Activated naive CD4-positive, alpha-beta T cell treated with anti-CD3 and anti-CD28 coated beads, Interleukin-2, amount 50 U/mL, for 24 hours (primary cell): Measurements from ENCODE around the gene ERP27.

Source experiments
- H3K27ac Mint-ChIP-seq: one replicate; pipeline ENCODE4 v1.8.0; 2021; ENCODE audit warnings: mild to moderate bottlenecking, mixed read lengths
- H3K27me3 Mint-ChIP-seq: one replicate; pipeline ENCODE4 v1.8.0; 2021; ENCODE audit warnings: mixed read lengths
- H3K36me3 Mint-ChIP-seq: one replicate; pipeline ENCODE4 v1.8.0; 2021; ENCODE audit warnings: mixed read lengths
- H3K4me1 Mint-ChIP-seq: one replicate; pipeline ENCODE4 v1.8.0; 2021; ENCODE audit warnings: mixed read lengths
- H3K4me3 Mint-ChIP-seq: one replicate; pipeline ENCODE4 v1.8.0; 2021; ENCODE audit warnings: mild to moderate bottlenecking, mixed read lengths
- H3K9me3 Mint-ChIP-seq: one replicate; pipeline ENCODE4 v1.8.0; 2021; ENCODE audit warnings: mixed read lengths

The ERP27 gene

DNA sequence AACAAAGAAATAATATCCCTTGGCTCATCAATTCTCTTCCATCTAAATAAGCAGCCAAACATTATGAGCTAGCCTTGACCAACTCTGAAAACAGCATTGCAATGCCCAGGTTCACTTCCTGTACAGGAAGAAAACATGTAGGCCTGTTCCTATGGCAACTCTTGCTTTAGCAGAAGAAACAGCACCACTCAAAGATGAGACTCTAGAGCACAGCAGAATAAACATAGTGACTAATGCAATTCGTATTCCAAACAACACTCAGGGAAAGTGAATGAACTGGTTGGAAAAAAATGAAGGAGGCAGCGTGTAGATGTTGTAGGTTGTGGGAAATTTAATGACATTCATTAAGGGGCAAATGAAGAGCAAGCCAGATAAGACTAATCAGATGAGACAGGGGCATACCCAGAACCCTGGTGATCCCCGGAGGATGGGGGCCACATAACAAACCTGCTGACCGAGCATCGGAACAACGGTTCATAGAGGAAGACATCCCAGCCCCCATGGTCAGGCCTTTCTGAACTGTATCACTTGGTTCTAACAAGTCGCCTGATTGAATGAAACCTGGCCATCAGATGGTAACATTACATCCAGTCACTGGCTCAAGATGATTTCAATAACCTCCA, 14.1 kb upstream of the ERP27 start:
- Mint-ChIP-seq H3K27ac (peak overlapping the region; percentile 99), H3K4me3 (peak overlapping the region; percentile 90), H3K4me1 (peaks cover 94% of the 10 kb centered on the region), H3K36me3 (peaks cover 21% of the 10 kb centered on the region), H3K27me3 (no peaks in the 10 kb centered on the region), H3K9me3 (no peaks in the 10 kb centered on the region)

DNA sequence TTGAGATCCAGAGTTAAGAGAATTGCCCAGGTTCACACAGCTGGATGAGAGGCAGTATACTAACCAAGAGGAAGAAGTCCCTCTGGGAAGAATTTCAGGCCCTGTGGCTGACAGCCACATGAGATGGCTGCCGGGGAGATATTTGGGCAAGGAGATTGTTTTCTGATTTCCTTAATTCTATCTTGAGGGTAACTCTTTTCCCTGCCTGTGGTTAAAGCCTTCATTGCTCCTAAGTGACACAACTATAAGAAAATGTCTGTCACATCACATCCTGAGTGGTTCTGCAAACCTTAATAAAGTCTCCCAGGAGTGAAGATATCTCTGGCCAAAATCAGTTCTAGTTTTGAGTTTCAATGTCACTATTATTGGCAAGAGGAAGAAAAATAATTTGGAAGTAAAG, 13.5 kb upstream of the ERP27 start:
- no peaks in the 10 kb centered on the region for H3K9me3 Mint-ChIP-seq
- H3K27ac Mint-ChIP-seq: peak overlapping the region; percentile 99
- H3K27me3 Mint-ChIP-seq: no peaks in the 10 kb centered on the region
- H3K4me3 Mint-ChIP-seq: peak overlapping the region; percentile 90
- H3K4me1 Mint-ChIP-seq: peaks cover 94% of the 10 kb centered on the region
- H3K36me3 Mint-ChIP-seq: peaks cover 25% of the 10 kb centered on the region

DNA sequence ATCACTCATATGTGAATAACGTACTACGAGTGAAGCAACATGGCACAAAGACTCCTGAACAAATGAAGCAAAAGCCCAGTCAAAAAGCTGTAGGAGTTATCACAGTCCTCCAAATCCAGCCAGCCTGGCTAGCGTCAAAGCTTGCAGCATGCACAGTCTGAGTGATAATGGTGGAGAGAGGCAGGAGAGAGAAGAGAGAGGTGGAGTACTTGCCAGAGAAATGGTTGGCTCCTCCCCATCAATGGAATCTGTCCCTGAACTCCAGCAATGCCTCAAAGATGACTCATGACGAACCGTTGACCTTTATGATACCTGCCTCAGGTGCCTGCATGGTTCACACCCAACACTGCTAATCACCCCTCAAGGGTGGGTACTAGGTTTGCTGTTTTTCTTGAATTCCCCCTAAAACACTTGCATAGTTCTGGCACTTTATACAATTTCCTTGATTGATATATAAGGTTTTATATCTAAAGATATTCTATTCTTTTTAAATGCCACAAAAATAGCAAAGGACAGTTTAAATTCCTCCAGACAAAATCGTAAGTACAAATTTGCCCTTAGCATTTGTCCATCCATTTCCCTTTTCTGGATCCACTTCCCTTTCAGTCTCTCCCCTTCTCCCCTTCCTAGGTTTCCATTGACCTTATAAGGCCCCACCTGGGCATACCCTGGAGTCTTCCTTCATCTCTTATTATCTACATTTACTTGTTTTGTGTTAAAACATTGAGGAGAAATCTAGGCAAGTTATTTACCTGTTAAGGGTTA, 12.8 kb upstream of the ERP27 start:
- Mint-ChIP-seq H3K9me3 (no peaks in the 10 kb centered on the region), H3K36me3 (peaks cover 32% of the 10 kb centered on the region), H3K4me1 (peaks cover 94% of the 10 kb centered on the region), H3K27me3 (no peaks in the 10 kb centered on the region), H3K27ac (peak overlapping the region; percentile 99), H3K4me3 (peak overlapping the region; percentile 90)

DNA sequence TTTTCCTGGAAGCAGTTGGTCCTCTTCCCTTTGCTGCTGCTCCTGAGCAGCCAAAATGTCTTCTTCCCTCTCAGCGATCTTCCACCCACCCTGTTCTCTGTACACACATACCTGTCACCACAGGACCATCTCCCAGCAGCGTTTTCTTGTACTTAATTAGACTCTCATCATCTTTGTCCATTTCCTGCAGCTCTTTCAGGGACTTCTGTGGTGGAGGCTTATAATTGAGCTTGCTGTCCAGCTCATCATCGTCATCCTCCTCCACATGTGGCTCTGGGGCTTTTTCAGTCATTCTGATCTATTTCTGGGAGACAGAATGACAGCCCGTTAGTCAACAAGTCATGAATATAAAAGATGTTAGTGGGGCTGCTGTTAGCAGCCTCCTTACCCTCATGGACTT, 12.1 kb upstream of the ERP27 start:
- Mint-ChIP-seq H3K36me3 (peaks cover 35% of the 10 kb centered on the region), H3K9me3 (no peaks in the 10 kb centered on the region), H3K27me3 (no peaks in the 10 kb centered on the region), H3K4me3 (peak overlapping the region; percentile 90), H3K4me1 (peaks cover 94% of the 10 kb centered on the region), H3K27ac (peak overlapping the region; percentile 99)

DNA sequence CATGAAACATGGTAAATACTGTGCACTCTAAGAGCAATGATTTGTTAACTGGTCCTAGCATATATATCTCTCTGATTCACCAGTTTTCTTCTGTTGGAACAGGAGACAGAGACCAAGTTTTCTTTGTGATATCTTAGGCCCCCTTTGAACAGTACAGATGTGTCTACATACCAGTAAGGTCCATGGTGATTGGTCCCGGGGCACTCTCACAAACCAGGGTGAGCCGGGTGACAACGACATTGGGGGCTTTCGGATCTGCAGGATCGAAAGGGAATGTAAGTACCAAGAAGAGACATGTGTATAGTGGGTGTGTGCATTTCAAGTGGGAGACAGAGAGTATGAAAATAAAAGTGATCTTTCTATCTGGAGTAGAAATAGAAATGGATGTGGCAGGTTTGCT, 11.3 kb upstream of the ERP27 start:
- Mint-ChIP-seq H3K27ac (peak overlapping the region; percentile 99), H3K4me1 (peaks cover 97% of the 10 kb centered on the region), H3K4me3 (peak overlapping the region; percentile 90), H3K27me3 (no peaks in the 10 kb centered on the region), H3K9me3 (no peaks in the 10 kb centered on the region), H3K36me3 (peaks cover 37% of the 10 kb centered on the region)

DNA sequence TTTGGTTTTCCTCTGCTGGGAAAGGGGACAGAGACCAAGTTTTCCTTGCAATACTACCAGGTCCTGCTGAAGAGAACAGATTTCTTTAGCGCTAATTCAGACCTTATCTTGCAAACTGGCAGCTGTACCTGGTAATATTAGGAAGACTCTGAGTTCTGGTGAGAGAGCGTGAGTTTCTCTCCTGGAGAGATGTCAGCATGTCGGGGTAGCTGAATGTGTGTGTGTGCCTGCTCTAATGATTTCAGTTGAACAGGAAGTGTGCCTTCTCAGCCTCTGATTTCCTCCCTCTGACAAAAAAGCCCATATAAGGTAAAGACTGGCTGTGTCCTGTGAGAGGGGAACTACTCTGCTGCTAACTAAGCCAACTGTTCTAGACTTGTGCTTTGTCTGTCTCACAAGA, 10.3 kb upstream of the ERP27 start:
- peaks cover 91% of the 10 kb centered on the region for H3K4me1 Mint-ChIP-seq
- H3K36me3 Mint-ChIP-seq: peaks cover 40% of the 10 kb centered on the region
- no peaks in the 10 kb centered on the region for H3K27me3 Mint-ChIP-seq
- peak overlapping the region; percentile 99 for H3K27ac Mint-ChIP-seq
- peak overlapping the region; percentile 90 for H3K4me3 Mint-ChIP-seq
- H3K9me3 Mint-ChIP-seq: no peaks in the 10 kb centered on the region

DNA sequence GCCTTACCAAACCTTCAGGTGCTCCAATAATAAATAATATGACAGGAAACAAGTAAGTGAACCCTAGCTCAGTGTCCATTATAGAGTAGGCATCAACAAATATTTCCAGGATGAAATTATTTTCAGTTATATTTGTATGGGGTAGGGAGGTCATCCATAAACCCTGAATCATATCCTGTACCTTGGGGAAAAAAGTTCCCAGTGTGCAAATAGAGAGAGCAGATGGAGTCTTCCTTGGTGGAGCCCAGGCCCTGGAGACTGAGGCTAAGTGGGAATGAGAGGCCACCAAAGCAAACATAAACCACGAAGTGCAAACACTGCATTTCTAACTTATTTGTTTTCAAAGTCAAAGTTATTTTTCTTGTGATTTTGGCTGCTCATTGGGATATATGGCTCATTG, 8.5 kb upstream of the ERP27 start:
- H3K27ac Mint-ChIP-seq: peak overlapping the region; percentile 97
- H3K27me3 Mint-ChIP-seq: no peaks in the 10 kb centered on the region
- peak overlapping the region; percentile 70 for H3K4me3 Mint-ChIP-seq

DNA sequence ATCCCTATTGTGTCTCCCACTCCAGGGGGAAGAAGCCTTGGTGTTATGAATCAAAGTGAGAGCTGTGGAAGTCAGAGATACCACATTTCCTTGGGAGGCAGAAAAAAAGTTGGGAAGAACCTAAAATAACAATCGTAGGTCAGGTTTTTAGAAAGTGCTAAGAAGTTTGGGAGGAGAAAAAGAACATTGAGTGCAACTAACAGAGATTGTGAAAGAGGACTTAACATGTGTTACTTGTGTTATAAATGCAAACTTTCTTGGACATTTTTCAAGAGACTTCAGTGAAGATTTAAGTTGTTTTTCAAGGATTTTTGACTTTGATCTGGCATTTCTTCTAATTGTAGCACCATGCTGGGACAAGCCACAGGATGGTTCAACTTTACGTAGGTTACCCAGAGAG, 7.8 kb upstream of the ERP27 start:
- peaks cover 51% of the 10 kb centered on the region for H3K36me3 Mint-ChIP-seq
- no peaks in the 10 kb centered on the region for H3K9me3 Mint-ChIP-seq
- H3K27ac Mint-ChIP-seq: peak overlapping the region; percentile 92
- peaks cover 71% of the 10 kb centered on the region for H3K4me1 Mint-ChIP-seq
- peak overlapping the region; percentile 53 for H3K4me3 Mint-ChIP-seq
- H3K27me3 Mint-ChIP-seq: no peaks in the 10 kb centered on the region

More for the DNA sequence above, 8.5 kb upstream of the ERP27 start:
- peaks cover 49% of the 10 kb centered on the region for H3K36me3 Mint-ChIP-seq
- no peaks in the 10 kb centered on the region for H3K9me3 Mint-ChIP-seq
- H3K4me1 Mint-ChIP-seq: peaks cover 78% of the 10 kb centered on the region

DNA sequence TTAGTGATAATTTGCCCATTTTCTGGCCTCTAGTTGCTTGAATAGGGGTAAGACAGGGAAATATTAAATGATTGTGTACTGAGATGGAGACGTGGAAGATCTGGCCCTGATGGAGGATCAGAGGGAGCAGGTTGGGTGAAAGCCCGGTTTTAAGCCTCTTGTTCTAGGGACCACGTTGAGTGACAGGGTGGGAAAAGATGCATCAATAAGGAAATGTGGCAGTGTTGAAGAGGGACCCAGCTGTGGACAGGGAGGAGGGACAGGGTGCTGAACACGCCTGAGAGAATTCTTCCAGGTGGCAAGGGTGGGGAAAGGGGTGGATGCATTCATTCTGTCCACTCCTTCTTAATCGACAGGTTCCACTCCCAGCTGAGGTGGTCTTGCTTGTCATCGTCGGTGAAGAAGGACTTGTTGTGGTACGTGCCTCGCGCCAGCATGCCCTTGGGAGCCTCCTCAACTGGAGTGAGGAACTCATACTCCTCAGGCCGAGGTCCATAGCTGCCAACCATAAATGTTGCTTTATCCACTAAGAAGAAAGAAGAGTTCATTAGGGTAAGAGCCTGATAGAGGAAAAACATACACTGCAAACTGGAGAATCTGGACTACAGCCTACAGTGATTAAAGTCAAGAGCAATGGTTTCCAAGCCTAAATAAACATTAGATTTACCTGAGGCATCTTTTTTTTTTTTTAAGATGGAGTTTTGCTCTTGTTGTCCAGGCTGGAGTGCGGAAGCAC, 4.0 kb upstream of the ERP27 start:
- Mint-ChIP-seq H3K36me3 (peaks cover 49% of the 10 kb centered on the region), H3K9me3 (no peaks in the 10 kb centered on the region), H3K4me3 (no peak overlapping the region), H3K27ac (peak overlapping the region; percentile 81), H3K27me3 (no peaks in the 10 kb centered on the region), H3K4me1 (peaks cover 63% of the 10 kb centered on the region)

DNA sequence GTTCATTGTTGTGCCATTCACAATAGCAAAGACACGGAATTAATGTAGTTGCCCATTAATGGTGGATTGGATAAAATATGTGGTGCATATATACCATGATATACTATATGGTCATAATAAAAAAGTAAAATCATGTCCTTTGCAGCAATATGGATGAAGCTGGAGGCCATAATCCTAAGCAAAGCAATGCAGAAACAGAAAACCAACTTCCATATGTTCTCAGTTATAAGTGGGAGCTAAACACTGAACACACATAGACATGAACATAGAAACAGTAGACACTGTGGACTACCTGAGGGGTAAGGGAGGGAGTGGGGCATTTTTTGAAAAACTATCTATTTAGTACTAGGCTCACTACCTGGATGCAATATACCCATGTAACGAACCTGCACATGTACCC, 3.0 kb upstream of the ERP27 start:
- peaks cover 49% of the 10 kb centered on the region for H3K36me3 Mint-ChIP-seq
- no peak overlapping the region for H3K4me3 Mint-ChIP-seq
- H3K27me3 Mint-ChIP-seq: no peaks in the 10 kb centered on the region
- H3K27ac Mint-ChIP-seq: no peak overlapping the region
- H3K4me1 Mint-ChIP-seq: peaks cover 63% of the 10 kb centered on the region
- H3K9me3 Mint-ChIP-seq: no peaks in the 10 kb centered on the region

DNA sequence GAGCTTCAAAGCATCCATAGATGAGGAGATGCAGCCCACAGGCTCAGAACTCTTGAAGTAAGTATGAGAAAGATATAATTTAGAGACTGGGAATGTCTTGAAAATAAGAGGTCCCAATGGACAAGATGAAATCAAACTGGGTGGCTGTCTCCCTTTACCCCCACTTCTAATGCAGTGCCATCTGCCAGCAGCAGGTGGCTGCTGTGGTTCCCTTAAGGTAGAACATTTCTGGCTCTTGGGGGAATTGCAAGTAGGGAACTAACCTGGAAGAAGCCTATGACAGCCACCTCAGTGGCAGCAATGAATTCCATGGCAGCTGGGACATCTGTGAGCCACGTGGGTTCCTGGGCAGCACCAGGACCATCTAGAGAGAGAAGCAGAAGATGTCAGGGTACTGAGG, 648 bp downstream of the ERP27 start:
- Mint-ChIP-seq H3K27ac (peak overlapping the region; percentile 89), H3K36me3 (peaks cover 46% of the 10 kb centered on the region), H3K27me3 (no peaks in the 10 kb centered on the region), H3K9me3 (no peaks in the 10 kb centered on the region), H3K4me1 (peaks cover 68% of the 10 kb centered on the region), H3K4me3 (peak overlapping the region; percentile 47)

DNA sequence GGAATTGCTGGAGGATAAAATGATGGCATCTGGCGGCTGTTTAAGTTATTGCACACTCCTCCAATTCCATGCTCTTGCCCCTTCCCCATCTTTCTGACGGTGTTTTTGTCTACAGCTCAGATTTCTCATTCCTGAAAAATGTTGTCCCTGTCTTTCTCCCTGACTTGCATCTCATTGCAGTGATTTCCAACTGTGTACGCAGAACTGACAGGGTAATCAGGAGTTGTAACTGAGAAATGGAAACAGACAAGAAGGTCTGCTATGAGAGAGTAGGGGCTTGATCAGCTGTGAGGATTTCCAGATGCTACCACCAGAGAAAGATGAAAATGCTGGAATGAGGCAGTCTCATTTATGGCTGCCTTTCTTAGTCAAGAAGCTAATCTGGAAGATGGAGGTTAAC, 1.3 kb downstream of the ERP27 start:
- peaks cover 74% of the 10 kb centered on the region for H3K4me1 Mint-ChIP-seq
- no peaks in the 10 kb centered on the region for H3K27me3 Mint-ChIP-seq
- H3K4me3 Mint-ChIP-seq: no peak overlapping the region
- no peaks in the 10 kb centered on the region for H3K9me3 Mint-ChIP-seq
- H3K36me3 Mint-ChIP-seq: peaks cover 48% of the 10 kb centered on the region
- peak overlapping the region; percentile 89 for H3K27ac Mint-ChIP-seq

DNA sequence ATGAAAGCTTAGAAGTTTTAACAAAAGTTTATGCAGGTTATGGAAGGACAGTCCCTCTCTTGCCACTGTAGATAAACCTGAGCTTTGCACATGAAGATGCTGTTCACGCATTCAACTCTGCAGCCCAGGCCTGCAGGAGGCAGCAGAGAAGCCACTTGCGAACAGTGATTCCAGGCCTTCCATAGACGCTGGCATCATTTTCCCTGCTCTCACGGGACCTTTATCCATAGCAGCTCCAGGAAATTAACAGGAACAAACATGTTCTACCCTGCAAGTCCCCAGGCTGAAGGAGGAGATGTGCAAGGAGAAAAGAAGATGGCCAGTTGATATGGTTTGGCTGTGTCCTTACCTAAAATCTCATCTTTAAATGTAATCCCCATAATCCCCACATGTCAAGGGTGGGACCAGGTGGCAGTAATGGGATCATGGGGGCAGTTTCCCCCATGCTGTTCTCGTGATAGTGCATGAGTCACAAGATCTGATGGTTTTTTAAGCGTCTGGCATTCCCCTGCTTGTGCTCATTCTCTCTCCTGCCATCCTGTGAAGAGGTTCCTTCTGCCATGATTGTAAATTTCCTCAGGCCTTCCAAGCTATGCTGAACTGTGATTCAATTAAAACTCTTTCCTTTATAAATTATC, 2.0 kb downstream of the ERP27 start:
- Mint-ChIP-seq H3K4me1 (peaks cover 74% of the 10 kb centered on the region), H3K36me3 (peaks cover 49% of the 10 kb centered on the region), H3K9me3 (no peaks in the 10 kb centered on the region), H3K27ac (peak overlapping the region; percentile 9), H3K27me3 (no peaks in the 10 kb centered on the region), H3K4me3 (no peak overlapping the region)

DNA sequence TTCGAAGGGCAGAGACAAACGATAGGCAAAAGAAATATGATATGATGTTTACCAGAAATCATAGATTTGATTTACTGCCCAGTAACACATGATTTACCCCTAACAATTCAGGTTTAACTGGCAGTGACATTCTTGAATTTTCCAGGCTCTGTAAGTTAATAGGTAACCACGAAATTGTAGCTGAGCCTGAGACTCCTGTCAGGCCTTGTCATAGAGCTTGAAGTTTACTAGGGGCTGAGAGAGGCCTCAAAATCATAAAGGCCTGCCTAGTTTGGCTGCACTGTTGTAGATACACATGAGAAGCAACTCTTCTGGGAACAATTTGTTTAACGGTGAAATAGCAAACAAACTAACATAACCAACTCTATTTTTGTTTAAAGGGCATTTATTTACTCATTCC, 3.3 kb downstream of the ERP27 start:
- Mint-ChIP-seq H3K27ac (no peak overlapping the region), H3K4me1 (peaks cover 72% of the 10 kb centered on the region), H3K4me3 (no peak overlapping the region), H3K36me3 (peaks cover 46% of the 10 kb centered on the region), H3K9me3 (no peaks in the 10 kb centered on the region), H3K27me3 (no peaks in the 10 kb centered on the region)

DNA sequence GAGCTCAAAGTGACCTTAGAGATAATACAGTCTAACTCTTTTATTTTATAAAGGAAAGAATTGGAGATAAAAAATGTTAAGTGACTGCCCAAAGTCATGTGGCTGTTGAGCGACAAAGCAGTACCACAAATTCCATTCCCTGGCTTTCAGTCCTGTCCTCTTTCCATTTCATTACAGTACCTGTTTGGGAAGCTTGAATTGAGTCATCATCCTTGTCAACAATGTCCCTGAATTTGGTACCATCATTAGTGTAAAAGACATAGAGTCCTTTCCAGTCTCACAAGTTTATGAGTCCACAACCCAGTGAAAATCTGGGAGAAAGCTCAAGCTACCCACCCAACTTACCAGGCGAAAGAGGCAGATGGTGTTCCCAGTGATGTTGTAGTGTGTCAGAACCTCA, 3.8 kb downstream of the ERP27 start:
- H3K4me3 Mint-ChIP-seq: no peak overlapping the region
- no peak overlapping the region for H3K27ac Mint-ChIP-seq
- peaks cover 66% of the 10 kb centered on the region for H3K4me1 Mint-ChIP-seq
- H3K9me3 Mint-ChIP-seq: no peaks in the 10 kb centered on the region
- no peaks in the 10 kb centered on the region for H3K27me3 Mint-ChIP-seq
- peaks cover 41% of the 10 kb centered on the region for H3K36me3 Mint-ChIP-seq
